Measurements from ENCODE around the gene TESPA1.

DNA sequence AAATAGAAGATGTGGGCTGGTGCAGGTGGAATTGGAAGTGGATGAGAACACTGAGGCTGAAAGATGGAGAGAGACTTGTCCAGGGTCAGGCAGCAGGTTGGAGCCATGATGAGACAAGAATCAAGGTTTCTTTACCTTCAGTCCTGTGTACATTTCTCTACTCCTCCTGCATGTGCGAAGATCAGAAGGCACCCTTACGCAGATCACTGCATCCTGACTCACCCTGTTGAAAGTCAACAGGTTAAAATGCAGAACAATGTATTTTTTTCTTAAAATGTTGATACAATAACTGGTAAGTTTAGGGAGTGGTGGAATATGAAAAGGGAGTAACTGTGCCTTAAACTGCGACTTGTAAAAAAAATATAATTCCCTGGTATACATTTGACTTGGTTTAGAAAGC lies 47.8 kb downstream of the TESPA1 start:
- no peak for TF ChIP-seq ZNF660 (tag by site-specific recombination; IDR thresholded peaks at IDR 0.05)
- no peak for TF ChIP-seq ZNF148 (tag by site-specific recombination; IDR thresholded peaks at IDR 0.05; ENCODE audit: borderline replicate concordance)
- TF ChIP-seq, protein P1, sequence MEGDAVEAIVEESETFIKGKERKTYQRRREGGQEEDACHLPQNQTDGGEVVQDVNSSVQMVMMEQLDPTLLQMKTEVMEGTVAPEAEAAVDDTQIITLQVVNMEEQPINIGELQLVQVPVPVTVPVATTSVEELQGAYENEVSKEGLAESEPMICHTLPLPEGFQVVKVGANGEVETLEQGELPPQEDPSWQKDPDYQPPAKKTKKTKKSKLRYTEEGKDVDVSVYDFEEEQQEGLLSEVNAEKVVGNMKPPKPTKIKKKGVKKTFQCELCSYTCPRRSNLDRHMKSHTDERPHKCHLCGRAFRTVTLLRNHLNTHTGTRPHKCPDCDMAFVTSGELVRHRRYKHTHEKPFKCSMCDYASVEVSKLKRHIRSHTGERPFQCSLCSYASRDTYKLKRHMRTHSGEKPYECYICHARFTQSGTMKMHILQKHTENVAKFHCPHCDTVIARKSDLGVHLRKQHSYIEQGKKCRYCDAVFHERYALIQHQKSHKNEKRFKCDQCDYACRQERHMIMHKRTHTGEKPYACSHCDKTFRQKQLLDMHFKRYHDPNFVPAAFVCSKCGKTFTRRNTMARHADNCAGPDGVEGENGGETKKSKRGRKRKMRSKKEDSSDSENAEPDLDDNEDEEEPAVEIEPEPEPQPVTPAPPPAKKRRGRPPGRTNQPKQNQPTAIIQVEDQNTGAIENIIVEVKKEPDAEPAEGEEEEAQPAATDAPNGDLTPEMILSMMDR (tag by site-specific recombination; IDR thresholded peaks at IDR 0.05), result no peak
- TF ChIP-seq, protein P2, sequence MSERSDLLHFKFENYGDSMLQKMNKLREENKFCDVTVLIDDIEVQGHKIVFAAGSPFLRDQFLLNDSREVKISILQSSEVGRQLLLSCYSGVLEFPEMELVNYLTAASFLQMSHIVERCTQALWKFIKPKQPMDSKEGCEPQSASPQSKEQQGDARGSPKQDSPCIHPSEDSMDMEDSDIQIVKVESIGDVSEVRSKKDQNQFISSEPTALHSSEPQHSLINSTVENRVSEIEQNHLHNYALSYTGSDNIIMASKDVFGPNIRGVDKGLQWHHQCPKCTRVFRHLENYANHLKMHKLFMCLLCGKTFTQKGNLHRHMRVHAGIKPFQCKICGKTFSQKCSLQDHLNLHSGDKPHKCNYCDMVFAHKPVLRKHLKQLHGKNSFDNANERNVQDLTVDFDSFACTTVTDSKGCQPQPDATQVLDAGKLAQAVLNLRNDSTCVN (tag by site-specific recombination; optimal IDR thresholded peaks at IDR 0.05), result no peak
- no peak for TF ChIP-seq YY2 (tag by site-specific recombination; IDR thresholded peaks at IDR 0.05)
- TF ChIP-seq ZNF404 (tag by site-specific recombination; IDR thresholded peaks at IDR 0.05), result no peak
- TF ChIP-seq REST (tag by site-specific recombination; IDR thresholded peaks at IDR 0.05), result no peak
- TF ChIP-seq ZNF174 (tag by site-specific recombination; IDR thresholded peaks at IDR 0.05), result no peak
- TF ChIP-seq, protein P3, sequence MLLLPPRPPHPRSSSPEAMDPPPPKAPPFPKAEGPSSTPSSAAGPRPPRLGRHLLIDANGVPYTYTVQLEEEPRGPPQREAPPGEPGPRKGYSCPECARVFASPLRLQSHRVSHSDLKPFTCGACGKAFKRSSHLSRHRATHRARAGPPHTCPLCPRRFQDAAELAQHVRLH (tag by site-specific recombination; IDR thresholded peaks at IDR 0.05), result no peak
- no peak for TF ChIP-seq ZNF292 (tag by site-specific recombination; IDR thresholded peaks at IDR 0.05; ENCODE audit: borderline replicate concordance, low read depth)
- TF ChIP-seq YY1 (tag by site-specific recombination; IDR thresholded peaks at IDR 0.05), result no peak
- TF ChIP-seq ZNF560 (tag by site-specific recombination; IDR thresholded peaks at IDR 0.05; ENCODE audit: borderline replicate concordance), result no peak
